Left renal cortex interstitium (tissue), 4 donors: ENCODE measurements around the gene ZNF273. TPM values are rescaled to one million over a fixed set of nuclear protein-coding genes. Genes with fewer than 3 reads are reported as not detected.
"Not testable (repeated sequence)": the region's sequence is repeated elsewhere in the genome, so short reads cannot be mapped to it uniquely, and the experiment has no call there.

Experiments used
- DNase-seq, 4 donors: peaks; one replicate each; pipeline ENCODE4 v3.0.0-alpha.2; 2013; ENCODE audit warnings: low read depth in 4 of 4, low spot score in 2 of 4, missing footprints in 1 of 4
- polyA plus RNA-seq, 4 donors: library from polyadenylated mRNA; unstranded; fragments of 120-200 nt; gene quantifications; one replicate each; pipeline ENCODE4 v1.2.1, GENCODE V29; 2013; ENCODE audit not compliant: insufficient read length in 4 of 4

ZNF273 gene
- polyA plus RNA-seq, 4 donors = 9.9 to 10.3 (median 10.2) TPM

DNA sequence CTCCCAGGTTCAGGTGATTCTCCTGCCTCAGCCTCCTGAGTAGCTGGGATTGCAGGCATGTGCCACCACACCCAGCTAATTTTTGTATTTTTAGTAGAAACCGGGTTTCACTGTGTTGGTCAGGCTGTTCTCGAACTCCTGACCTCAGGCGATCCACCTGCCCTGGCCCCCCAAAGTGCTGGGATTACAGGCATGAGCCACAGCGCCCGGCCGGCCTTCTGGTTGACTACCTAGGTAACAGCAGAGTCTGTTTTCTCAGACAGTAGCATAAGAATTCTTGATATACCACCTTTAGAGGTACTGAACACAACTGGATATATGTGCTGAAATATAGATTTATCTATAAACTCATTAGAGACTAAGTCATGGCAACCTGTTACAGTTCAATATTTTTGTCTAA, 36.9 kb downstream of the ZNF273 start:
- not testable (repeated sequence) for DNase-seq

DNA sequence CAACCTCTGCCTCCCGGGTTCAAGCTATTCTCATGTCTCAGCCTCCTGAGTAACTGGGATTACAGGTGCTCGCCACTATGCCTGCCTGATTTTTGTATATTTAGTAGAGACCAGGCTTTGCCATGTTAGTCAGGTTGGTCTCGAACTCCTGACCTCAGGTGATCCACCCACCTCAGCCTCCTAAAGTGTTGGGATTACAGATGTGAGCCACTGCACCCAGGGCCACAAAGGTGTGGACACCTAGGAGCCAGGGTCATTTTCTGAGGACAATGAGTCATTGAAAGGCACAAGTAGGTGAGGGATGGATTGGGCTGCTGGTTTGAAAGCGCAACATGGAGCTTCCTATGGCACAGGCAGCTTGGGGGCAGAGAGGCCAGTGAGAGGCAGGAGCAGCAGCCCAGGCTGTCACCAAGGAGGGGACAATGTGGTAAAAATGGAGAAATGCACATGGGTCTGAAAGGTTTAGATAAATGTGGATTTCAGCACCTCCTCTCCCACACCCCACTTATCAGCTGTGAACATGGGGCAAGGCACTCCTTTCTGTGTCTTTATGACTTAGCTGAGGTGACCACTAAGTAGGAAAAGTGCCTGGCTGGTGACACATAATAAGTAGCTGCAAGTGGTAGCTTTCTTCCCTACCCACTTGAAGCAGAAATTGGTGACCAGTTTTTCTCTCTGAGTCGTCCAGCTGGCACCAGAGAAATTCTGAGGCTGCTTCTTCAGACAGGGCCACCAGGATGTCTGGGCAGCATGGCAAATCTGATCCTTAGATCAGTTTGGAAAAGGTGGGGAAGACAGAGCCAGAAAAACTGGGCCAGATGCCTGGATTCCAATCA, 41.8 kb downstream of the ZNF273 start:
- DNase-seq = not testable (repeated sequence)

DNA sequence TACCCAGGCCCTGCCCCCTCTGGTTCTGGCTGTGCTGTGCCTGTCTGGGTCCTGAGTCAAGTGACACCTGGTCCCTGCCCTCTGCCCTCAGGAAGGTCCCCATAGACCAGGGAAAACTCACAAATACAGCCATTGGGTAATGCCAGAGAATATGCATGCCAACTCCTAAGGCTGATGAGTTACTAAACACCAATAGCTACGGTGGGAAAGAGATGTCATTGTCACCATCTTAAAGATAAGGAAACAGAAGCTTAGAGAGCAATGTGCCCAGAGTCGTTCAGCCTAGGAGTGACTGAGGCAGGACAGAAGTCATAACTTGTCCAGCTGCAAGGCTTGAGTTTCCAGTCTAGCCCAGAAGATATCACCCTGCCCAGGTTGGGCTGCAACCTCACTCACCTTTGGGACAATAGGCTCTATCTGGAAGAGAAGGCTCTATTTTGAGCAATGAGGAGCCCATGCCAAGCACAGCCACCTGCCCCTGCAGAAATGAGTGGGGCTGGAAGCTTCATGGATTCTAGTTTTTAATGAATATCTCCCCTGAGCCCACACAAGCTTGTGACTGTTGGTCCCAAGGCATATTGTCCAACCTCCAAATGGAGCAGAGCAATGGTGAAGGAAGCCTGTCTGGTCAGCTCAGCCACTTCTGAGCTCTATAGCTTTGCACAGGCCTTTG, 42.6 kb downstream of the ZNF273 start:
- DNase-seq = no peak

DNA sequence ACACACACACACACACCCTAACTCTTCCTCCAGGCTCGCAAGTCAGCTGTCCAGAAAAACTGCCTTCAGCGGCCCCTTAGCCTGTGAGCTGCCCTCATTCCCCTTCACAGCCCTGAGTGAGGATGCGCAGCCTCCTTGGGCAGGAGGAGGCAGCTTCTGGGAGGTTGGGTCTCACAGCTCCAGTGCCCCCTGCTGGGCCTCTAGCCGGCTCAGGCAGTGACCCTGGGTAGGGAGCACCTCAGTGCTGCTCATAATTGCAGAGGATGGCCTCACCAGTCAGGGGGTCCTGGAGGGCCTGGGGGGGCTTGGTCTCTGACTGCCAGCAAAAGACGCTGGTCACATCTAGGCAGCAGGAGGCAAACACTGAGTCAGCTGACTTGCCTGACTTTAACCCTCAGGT, 43.7 kb downstream of the ZNF273 start:
- no peak for DNase-seq

DNA sequence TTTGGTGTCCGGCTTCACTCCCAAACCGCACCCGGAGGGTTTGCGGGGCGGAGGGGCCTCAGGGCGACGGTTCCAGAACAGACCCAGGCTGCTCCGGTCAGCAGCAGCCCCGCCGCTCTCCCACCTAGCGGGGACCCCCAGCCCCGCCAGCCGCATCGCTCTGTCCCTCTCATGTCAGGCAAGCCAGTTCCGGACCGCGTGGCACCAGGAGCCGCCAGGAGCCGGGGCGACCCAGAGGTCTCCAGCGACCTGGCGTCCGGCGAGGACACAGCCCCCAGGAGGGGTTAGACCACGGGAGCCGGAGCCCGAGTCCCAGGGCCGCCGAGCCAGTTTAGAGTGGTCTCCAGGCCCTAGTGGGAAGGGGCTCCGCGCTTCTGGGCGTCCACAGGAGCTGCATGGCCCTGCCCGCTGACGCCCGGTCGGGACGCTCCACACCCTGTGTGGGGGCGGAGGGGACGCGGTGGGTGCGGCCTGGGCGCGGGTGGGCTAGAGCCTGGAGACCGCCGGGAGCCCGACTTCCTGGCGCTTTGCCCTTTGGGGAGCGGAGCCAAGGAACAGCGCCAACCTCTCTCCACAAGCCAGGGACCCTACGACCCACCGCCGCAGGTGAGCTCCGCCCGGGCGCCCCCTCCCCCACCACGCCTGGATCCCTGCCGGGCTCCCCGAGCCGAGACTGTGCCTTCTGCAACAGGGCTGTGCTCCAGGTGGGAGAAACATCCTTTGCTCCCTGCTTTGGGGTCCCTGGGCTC, 44.4 kb downstream of the ZNF273 start:
- no peak for DNase-seq

DNA sequence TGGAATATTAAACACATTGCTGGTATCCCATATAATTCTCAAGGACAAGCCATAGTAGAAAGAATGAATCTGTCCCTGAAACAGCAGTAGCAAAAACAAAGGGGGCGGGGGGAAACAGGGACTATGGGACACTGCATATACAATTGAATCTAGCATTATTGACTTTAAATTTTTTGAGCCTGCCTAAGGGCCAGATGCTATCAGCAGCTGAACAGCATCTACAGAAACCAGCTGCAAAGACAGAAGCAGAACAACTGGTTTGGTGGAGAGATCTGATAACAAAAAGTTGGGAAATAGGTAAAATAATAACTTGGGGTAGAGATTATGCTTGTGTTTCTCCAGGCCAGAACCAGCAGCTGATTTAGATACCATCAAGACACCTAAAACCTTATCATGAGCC, 45.7 kb downstream of the ZNF273 start:
- DNase-seq = not testable (repeated sequence)

DNA sequence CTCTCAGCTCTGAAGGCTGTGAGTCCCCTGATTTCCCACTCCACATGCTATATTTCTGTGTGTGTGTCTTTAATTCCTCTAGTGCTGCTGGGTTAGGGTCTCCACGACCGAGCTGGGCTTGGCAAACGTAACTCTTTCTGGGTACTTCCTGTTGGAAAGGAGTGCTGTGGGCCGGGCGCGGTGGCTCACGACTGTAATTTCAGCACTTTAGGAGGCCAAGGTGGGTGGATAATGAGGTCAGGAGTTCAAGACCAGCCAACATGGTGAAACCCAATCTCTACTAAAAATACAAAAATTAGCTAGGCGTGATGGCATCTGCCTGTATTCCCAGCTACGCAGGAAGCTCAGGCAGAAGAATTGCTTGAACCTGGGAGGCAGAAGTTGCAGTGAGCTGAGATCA, 47.6 kb downstream of the ZNF273 start:
- DNase-seq = not testable (repeated sequence)

DNA sequence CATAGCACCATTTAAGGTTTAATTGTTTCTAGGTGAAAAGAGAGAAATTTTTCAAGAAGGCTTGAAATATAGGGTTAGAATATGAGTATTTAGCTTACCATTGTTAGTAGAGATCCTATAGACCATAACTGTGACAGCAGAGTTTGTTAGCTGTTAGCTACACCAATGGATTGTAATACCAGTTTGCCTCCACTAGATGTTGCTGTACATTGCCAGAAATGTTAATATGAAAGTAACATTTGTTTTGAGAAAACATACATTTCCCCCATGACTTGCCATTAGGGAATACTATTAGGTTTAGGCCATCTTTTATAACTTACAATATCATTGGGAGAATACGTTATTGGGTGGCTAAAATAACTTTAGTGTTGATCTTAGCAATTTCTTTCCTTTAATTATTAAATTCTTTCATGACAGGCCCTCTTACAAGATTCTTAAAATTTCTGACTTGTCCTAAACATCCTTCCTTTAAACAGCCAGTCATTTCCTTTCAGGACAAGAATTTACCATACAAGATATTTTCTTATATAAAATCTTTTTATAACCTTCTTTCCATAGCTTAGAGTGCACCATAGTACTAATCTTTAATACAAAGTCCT, 48.3 kb downstream of the ZNF273 start:
- DNase-seq = peak in 1 of 4 donors; percentile 29

DNA sequence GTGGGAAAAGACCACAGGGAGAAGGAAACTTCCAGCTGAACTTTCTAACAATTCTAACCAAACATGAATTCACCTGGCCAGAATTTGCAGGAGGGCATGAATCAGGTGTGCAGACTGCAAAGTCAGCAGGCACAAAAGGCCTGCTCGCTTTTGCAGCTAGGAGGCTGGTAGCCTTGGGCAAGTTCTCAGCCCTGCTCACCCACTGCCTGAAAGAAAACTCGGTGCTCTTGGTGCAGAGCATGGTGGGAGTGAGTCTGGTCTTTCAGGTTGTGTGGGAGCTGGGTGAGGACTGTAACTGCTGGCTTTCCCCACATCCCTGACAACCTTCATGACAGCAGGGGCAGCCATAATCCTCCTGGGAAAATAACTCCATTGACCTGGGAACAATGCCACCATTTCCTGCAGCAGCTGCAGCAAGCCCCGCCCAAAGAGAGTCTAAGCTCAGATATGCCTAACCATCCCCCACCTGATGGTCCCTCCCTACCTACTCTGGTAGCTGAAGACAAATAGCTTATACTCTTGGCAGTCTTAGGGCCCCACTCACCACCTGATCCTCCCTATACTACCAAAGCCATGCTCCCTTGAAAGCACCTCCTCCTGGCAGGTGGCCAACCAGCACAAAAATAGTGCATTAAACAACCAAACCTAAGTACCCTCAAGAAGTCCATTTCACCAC, 56.1 kb downstream of the ZNF273 start:
- DNase-seq = no peak

DNA sequence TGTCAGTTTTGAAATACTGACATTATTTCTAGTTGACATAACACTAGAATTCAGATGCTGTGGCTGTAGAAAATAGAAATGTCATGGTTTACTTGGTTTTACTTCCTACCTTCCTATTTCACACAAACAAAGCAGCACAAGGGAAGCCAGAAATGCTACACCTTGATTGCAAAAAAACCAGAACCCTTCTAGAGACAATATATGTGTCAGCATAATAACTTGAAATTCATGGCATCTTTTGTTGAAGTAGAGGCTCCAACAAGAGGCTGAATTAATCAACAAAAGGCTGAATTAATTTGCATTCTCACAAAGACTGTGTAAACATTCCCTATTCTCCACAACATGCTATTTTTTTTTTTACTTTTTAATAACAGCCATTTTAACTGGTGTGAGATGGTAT, 62.5 kb downstream of the ZNF273 start:
- DNase-seq = no peak

DNA sequence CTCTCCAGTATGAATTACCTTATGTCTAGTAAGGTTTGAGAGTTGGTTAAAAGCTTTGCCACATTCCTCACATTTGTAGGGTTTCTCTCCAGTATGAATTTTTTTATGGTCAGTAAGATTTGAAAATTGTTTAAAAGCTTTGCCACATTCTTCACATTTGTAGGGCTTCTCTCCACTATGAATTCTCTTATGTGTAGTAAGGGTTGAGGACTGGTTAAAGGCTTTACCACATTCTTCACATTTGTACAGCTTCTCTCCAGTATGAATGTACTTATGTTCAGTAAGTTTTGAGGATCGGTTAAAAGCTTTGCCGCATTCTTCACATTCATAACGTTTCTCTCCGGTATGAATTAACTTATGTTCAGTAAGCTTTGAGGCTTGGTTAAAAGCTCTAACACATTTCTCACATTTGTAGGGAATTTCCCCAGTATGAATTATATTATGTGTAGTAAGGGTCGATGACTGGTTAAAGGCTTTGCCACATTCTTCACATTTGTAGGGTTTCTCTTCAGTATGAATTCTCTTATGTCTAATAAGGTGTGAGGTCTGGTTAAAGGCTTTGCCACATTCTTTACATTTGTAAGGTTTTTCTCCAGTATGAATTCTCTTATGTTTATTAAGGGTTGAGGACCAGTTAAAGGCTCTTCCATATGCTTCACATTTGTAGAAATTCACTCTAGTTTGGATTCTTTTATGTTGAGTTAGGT, 75.6 kb downstream of the ZNF273 start:
- DNase-seq = no peak

Other genes with a start within 250 kb of the ZNF273 start
- gene ZNF107, start 237.1 kb upstream of the ZNF273 start, polyA plus RNA-seq = 10 to 100 TPM; 10.1 to 11.2 (median 10.5) TPM
- 10 to 100 TPM; 16.7 to 22.7 (median 19.2) TPM for gene ZNF138, start 108.8 kb upstream of the ZNF273 start, polyA plus RNA-seq
- gene ZNF117, start 87.8 kb downstream of the ZNF273 start, polyA plus RNA-seq = 10 to 100 TPM; 18.1 to 73.7 (median 42.6) TPM
- 10 to 100 TPM; 19.2 to 59.3 (median 40.4) TPM for gene ERV3-1, start 103.4 kb downstream of the ZNF273 start, polyA plus RNA-seq